Neural cell (in vitro differentiated cells): Measurements from ENCODE around the gene CDH8. TPM values are rescaled to one million over a fixed set of nuclear protein-coding genes. Genes with fewer than 3 reads are reported as not detected.
"Not testable (repeated sequence)": the region's sequence is repeated elsewhere in the genome, so short reads cannot be mapped to it uniquely, and the experiment has no call there.

Experiments
- H2AFZ ChIP-seq: fragments of 200-600, 300-800 bp; sonication (generic), shearing (Covaris generic); 2 replicates; pipeline ENCODE4 v1.6.0; 2014; ENCODE audit warnings: low read depth, mild to moderate bottlenecking, antibody characterized with exemption, low read length, moderate library complexity
- H3F3A ChIP-seq: fragments of 200-600 bp; shearing (Covaris generic); 2 replicates; pipeline ENCODE4 v1.6.1; 2016; ENCODE audit warnings: mild to moderate bottlenecking, moderate library complexity, mixed read lengths, antibody characterized with exemption, low read length; ENCODE audit not compliant: insufficient read depth, poor library complexity, severe bottlenecking
- H3K27ac ChIP-seq: fragments of 200-600, 300-800 bp; sonication (generic), shearing (Covaris generic); 2 replicates; pipeline ENCODE4 v1.5.1; 2014; ENCODE audit warnings: mild to moderate bottlenecking, low read length, moderate library complexity
- H3K27me3 ChIP-seq: fragments of 300-800, 200-600 bp; sonication (generic), shearing (Covaris generic); 2 replicates; pipeline ENCODE4 v1.6.0; 2014; ENCODE audit warnings: mild to moderate bottlenecking, low read depth, low read length, moderate library complexity; ENCODE audit not compliant: insufficient read depth
- H3K36me3 ChIP-seq: fragments of 300-800, 200-600 bp; sonication (generic), shearing (Covaris generic); 2 replicates; pipeline ENCODE4 v1.5.1; 2014; ENCODE audit warnings: mild to moderate bottlenecking, antibody characterized with exemption, low read length, moderate library complexity; ENCODE audit not compliant: insufficient read depth
- H3K4me2 ChIP-seq: fragments of 300-800, 200-600 bp; sonication (generic), shearing (Covaris generic); 2 replicates; pipeline ENCODE4 v1.6.0; 2014; ENCODE audit warnings: mild to moderate bottlenecking, low read length
- H3K4me3 ChIP-seq: fragments of 300-800, 200-600 bp; sonication (generic), shearing (Covaris generic); 2 replicates; pipeline ENCODE4 v1.5.1; 2014; ENCODE audit warnings: mild to moderate bottlenecking, low read length, moderate library complexity
- H3K79me2 ChIP-seq: fragments of 200-600 bp; shearing (Covaris generic); replicated peaks from 2 replicates; pipeline ENCODE4 v1.6.0; 2014; ENCODE audit warnings: mild to moderate bottlenecking, low read length, moderate library complexity; ENCODE audit not compliant: insufficient read depth
- H3K9ac ChIP-seq: fragments of 300-800, 200-600 bp; sonication (generic), shearing (Covaris generic); 2 replicates; pipeline ENCODE4 v1.6.1; 2016; ENCODE audit warnings: mild to moderate bottlenecking, low read length, mixed read lengths
- H3K9me2 ChIP-seq: fragments of 200-600 bp; shearing (Covaris generic); 2 replicates; pipeline ENCODE4 v1.6.1; 2016; ENCODE audit warnings: mild to moderate bottlenecking, low read length, mixed read lengths; ENCODE audit not compliant: insufficient read depth
- H3K9me3 ChIP-seq: fragments of 200-600, 300-800 bp; sonication (generic), shearing (Covaris generic); 2 replicates; pipeline ENCODE4 v1.6.1; 2016; ENCODE audit warnings: mild to moderate bottlenecking, mixed run types, low read length, moderate library complexity, mixed read lengths
- H4K20me1 ChIP-seq: fragments of 200-600 bp; shearing (Covaris generic); 2 replicates; pipeline ENCODE4 v1.6.1; 2016; ENCODE audit warnings: mild to moderate bottlenecking, mixed run types; ENCODE audit not compliant: insufficient read depth
- CTCF ChIP-seq: fragments of 450-650 bp; IDR thresholded peaks from 2 replicates; pipeline ENCODE4 v1.5.1; 2014; ENCODE audit warnings: antibody characterized with exemption, mild to moderate bottlenecking, moderate library complexity; ENCODE audit not compliant: poor library complexity, severe bottlenecking
- EP300 ChIP-seq: fragments of 450-650 bp; conservative IDR thresholded peaks from 2 replicates; pipeline ENCODE4 v1.6.1; 2014; ENCODE audit warnings: antibody characterized with exemption, mild to moderate bottlenecking, moderate library complexity; ENCODE audit not compliant: poor library complexity, severe bottlenecking
- EZH2 ChIP-seq: fragments of 200-600, 300-800 bp; shearing (Covaris generic), sonication (generic); IDR thresholded peaks from 2 replicates; pipeline ENCODE4 v1.6.1; 2014; ENCODE audit warnings: antibody characterized with exemption, low read length, borderline replicate concordance, mild to moderate bottlenecking; ENCODE audit not compliant: insufficient read depth, poor library complexity, severe bottlenecking
- MXI1 ChIP-seq: fragments of 450-650 bp; conservative IDR thresholded peaks from 2 replicates; pipeline ENCODE4 v1.6.1; 2014; ENCODE audit warnings: antibody characterized with exemption, mild to moderate bottlenecking; ENCODE audit not compliant: poor library complexity, severe bottlenecking
- POLR2AphosphoS5 ChIP-seq: IDR thresholded peaks from 2 replicates; pipeline ENCODE4 v1.6.1; 2012
- RAD21 ChIP-seq: fragments of 450-650 bp; conservative IDR thresholded peaks from 2 replicates; pipeline ENCODE4 v1.6.1; 2014; ENCODE audit warnings: antibody characterized with exemption, mild to moderate bottlenecking, moderate library complexity
- REST ChIP-seq: IDR thresholded peaks from 2 replicates; pipeline ENCODE4 v1.6.1; 2012; ENCODE audit warnings: borderline replicate concordance
- SMC3 ChIP-seq: fragments of 450-650 bp; conservative IDR thresholded peaks from 2 replicates; pipeline ENCODE4 v1.6.1; 2014; ENCODE audit warnings: antibody characterized with exemption, mild to moderate bottlenecking, moderate library complexity; ENCODE audit not compliant: poor library complexity
- TAF1 ChIP-seq: IDR thresholded peaks from 2 replicates; pipeline ENCODE4 v1.6.1; 2012; ENCODE audit warnings: low read depth
- polyA plus RNA-seq: library from polyadenylated mRNA; depleted of rRNA; stranded (reverse); fragments of >200 nt; gene quantifications from 2 replicates; pipeline ENCODE4 v1.2.3, GENCODE V29; 2014

Gene CDH8
- polyA plus RNA-seq, 1 donor from 2014 or later: 5.0 TPM

GRCh38 chr16:61699640-61700039 lies 336.6 kb downstream of the CDH8 start:
- not testable (repeated sequence) for H3K27me3 ChIP-seq, H3F3A ChIP-seq, H3K9me3 ChIP-seq, H3K9ac ChIP-seq, H3K9me2 ChIP-seq, H3K36me3 ChIP-seq, H2AFZ ChIP-seq, H3K27ac ChIP-seq, H3K4me3 ChIP-seq, H4K20me1 ChIP-seq, H3K4me2 ChIP-seq, H3K79me2 ChIP-seq

- Histone ChIP-seq H3K79me2 (no peaks in the 10 kb centered on the region), H3K4me3 (no peak overlapping the region), H3F3A (no peaks in the 10 kb centered on the region), H3K9ac (no peak overlapping the region), H3K36me3 (no peaks in the 10 kb centered on the region), H4K20me1 (no peaks in the 10 kb centered on the region), H3K9me2 (no peaks in the 10 kb centered on the region), H3K9me3 (no peaks in the 10 kb centered on the region), H3K27ac (no peak overlapping the region), H2AFZ (no peak overlapping the region), H3K4me2 (no peak overlapping the region), H3K27me3 (no peaks in the 10 kb centered on the region)
- no peak for TF ChIP-seq REST
- no peak for TF ChIP-seq MXI1
- no peak for TF ChIP-seq CTCF
- TF ChIP-seq SMC3: no peak
- TF ChIP-seq RAD21: no peak
- no peak for TF ChIP-seq EZH2
- no peak for TF ChIP-seq EP300
- TF ChIP-seq TAF1: no peak
- no peak for TF ChIP-seq POLR2AphosphoS5
Observed at GRCh38 chr16:61684541-61684940, 351.7 kb downstream of the CDH8 start.

GRCh38 chr16:61681673-61682072 lies 354.6 kb downstream of the CDH8 start:
- Histone ChIP-seq H3K9me2 (no peaks in the 10 kb centered on the region), H3F3A (no peaks in the 10 kb centered on the region), H2AFZ (no peak overlapping the region), H3K79me2 (no peaks in the 10 kb centered on the region), H3K4me2 (no peak overlapping the region), H3K4me3 (no peak overlapping the region), H3K36me3 (no peaks in the 10 kb centered on the region), H3K9ac (no peak overlapping the region), H3K27me3 (no peaks in the 10 kb centered on the region), H4K20me1 (no peaks in the 10 kb centered on the region), H3K9me3 (no peaks in the 10 kb centered on the region), H3K27ac (no peak overlapping the region)
- TF ChIP-seq POLR2AphosphoS5 (no peak), CTCF (no peak), REST (no peak), MXI1 (no peak)
